SK-N-SH (cell line): ENCODE data around the gene IP6K1. TPM values are rescaled to one million over a fixed set of nuclear protein-coding genes. Genes with fewer than 3 reads are reported as not detected.
A peak's percentile ranks its signal among the peaks of the same experiment; 100 is the strongest.

Experiments used
- CHD2 ChIP-seq: fragments of 150-350 bp; IDR thresholded peaks from 2 replicates; pipeline ENCODE4 v1.6.1; 2018; ENCODE audit warnings: low read length; ENCODE audit not compliant: partially characterized antibody
- ELF1 ChIP-seq: IDR thresholded peaks from 2 replicates; pipeline ENCODE4 v1.4.0; 2012
- EP300 ChIP-seq, 2 experiments: IDR thresholded peaks; 2 replicates each; pipeline versions ENCODE4 v1.4.0 to v1.6.1; 2012; ENCODE audit warnings: borderline replicate concordance in 1 of 2, low read depth in 1 of 2, low read length in 1 of 2
- EZH2phosphoT487 ChIP-seq: fragments of 200-600 bp; sonication (generic); IDR thresholded peaks from 2 replicates; pipeline ENCODE4 v1.6.1; 2017; ENCODE audit warnings: low read depth, mixed run types, mild to moderate bottlenecking, antibody characterized with exemption, moderate library complexity, borderline replicate concordance
- FOXJ3 ChIP-seq: sonication (generic); formaldehyde crosslinking; IDR thresholded peaks from 2 replicates; pipeline ENCODE4 v1.5.1; 2020; ENCODE audit warnings: mild to moderate bottlenecking, missing genetic modification reagents
- FOXM1 ChIP-seq: IDR thresholded peaks from 2 replicates; pipeline ENCODE4 v1.4.0; 2012; ENCODE audit warnings: low read depth, mild to moderate bottlenecking
- JUND ChIP-seq: IDR thresholded peaks from 2 replicates; pipeline ENCODE4 v1.4.0; 2012
- MEF2A ChIP-seq: IDR thresholded peaks from 2 replicates; pipeline ENCODE4 v1.4.0; 2012; ENCODE audit warnings: low read depth, borderline replicate concordance
- MXI1 ChIP-seq: IDR thresholded peaks from 2 replicates; pipeline ENCODE4 v1.6.1; 2012; ENCODE audit warnings: mild to moderate bottlenecking, low read depth, low read length, improper control_type of control experiment
- RAD21 ChIP-seq: IDR thresholded peaks from 2 replicates; pipeline ENCODE4 v1.6.1; 2012; ENCODE audit warnings: mild to moderate bottlenecking, low read length
- REST ChIP-seq: IDR thresholded peaks from 2 replicates; pipeline ENCODE4 v1.6.1; 2012; ENCODE audit warnings: mild to moderate bottlenecking, low read depth, low read length, moderate library complexity
- RFX5 ChIP-seq: IDR thresholded peaks from 2 replicates; pipeline ENCODE4 v1.6.1; 2012; ENCODE audit warnings: mild to moderate bottlenecking, improper control_type of control experiment, low read length
- RXRA ChIP-seq: IDR thresholded peaks from 2 replicates; pipeline ENCODE4 v1.4.0; 2012; ENCODE audit warnings: low read depth, mild to moderate bottlenecking, borderline replicate concordance
- TAF1 ChIP-seq: IDR thresholded peaks from 2 replicates; pipeline ENCODE4 v1.6.1; 2012; ENCODE audit warnings: low read depth, mild to moderate bottlenecking, low read length, moderate library complexity, borderline replicate concordance
- TCF12 ChIP-seq: IDR thresholded peaks from 2 replicates; pipeline ENCODE4 v1.4.0; 2012
- TEAD4 ChIP-seq: IDR thresholded peaks from 2 replicates; pipeline ENCODE4 v1.4.0; 2012; ENCODE audit warnings: mild to moderate bottlenecking, borderline replicate concordance; ENCODE audit not compliant: insufficient read depth
- USF2 ChIP-seq: fragments of 150-350 bp; IDR thresholded peaks from 2 replicates; pipeline ENCODE4 v1.6.1; 2017; ENCODE audit warnings: antibody characterized with exemption, low read length, low read depth, borderline replicate concordance
- YY1 ChIP-seq: IDR thresholded peaks from 2 replicates; pipeline ENCODE4 v1.4.0; 2012; ENCODE audit warnings: low read depth, mild to moderate bottlenecking
- polyA plus RNA-seq, 3 experiments: library from polyadenylated mRNA; depleted of rRNA; stranded (reverse); fragments of >200 nt; gene quantifications; 2 replicates each; pipeline ENCODE4 v1.2.3, GENCODE V29; 2012
- TF ChIP-seq, protein P1 (sequence below): IDR thresholded peaks from 2 replicates; pipeline ENCODE4 v1.4.0; 2012; ENCODE audit warnings: low read depth, borderline replicate concordance
- TF ChIP-seq, protein P2 (sequence below): fragments of 150-350 bp; IDR thresholded peaks from 2 replicates; pipeline ENCODE4 v1.6.1; 2016; ENCODE audit warnings: mild to moderate bottlenecking, low read depth, low read length

IP6K1 gene
- polyA plus RNA-seq, 1 of the 3 experiments (the other 2 are of a cell fraction): 23.3 TPM

GRCh38 chr3:49802719-49803464, 16.6 kb upstream of the IP6K1 start, which contains the start of gene INKA1 (continued):
- TF ChIP-seq REST (no peak), TAF1 (no peak; the same call in 1 of the 2 replicates), ELF1 (no peak), TCF12 (no peak), FOXJ3 (CRISPR knock-in tag) (no peak), RXRA (no peak), FOXM1 (no peak), EP300 (IDR thresholded peaks at IDR 0.05; ENCODE audit: borderline replicate concordance in 1 of 2, low read depth in 1 of 2, low read length in 1 of 2) (no peak), YY1 (no peak), USF2 (no peak), RFX5 (no peak), JUND (no peak), MXI1 (no peak; the same call in 1 of the 2 replicates), RAD21 (peak; percentile 93), TEAD4 (no peak), MEF2A (no peak), CHD2 (peak; percentile 30), EZH2phosphoT487 (no peak)
- TF ChIP-seq, protein P1, sequence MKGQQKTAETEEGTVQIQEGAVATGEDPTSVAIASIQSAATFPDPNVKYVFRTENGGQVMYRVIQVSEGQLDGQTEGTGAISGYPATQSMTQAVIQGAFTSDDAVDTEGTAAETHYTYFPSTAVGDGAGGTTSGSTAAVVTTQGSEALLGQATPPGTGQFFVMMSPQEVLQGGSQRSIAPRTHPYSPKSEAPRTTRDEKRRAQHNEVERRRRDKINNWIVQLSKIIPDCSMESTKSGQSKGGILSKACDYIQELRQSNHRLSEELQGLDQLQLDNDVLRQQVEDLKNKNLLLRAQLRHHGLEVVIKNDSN: no peak
- TF ChIP-seq, protein P2, sequence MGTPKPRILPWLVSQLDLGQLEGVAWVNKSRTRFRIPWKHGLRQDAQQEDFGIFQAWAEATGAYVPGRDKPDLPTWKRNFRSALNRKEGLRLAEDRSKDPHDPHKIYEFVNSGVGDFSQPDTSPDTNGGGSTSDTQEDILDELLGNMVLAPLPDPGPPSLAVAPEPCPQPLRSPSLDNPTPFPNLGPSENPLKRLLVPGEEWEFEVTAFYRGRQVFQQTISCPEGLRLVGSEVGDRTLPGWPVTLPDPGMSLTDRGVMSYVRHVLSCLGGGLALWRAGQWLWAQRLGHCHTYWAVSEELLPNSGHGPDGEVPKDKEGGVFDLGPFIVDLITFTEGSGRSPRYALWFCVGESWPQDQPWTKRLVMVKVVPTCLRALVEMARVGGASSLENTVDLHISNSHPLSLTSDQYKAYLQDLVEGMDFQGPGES: no peak
